Effector CD4-positive, alpha-beta T cell (primary cell): Measurements from ENCODE around the gene VAMP8.
"Not testable (repeated sequence)": the region's sequence is repeated elsewhere in the genome, so short reads cannot be mapped to it uniquely, and the experiment has no call there.

Experiments
- DNase-seq: peaks from one replicate; pipeline ENCODE4 v3.0.0-alpha.2; 2020

VAMP8 gene

DNA sequence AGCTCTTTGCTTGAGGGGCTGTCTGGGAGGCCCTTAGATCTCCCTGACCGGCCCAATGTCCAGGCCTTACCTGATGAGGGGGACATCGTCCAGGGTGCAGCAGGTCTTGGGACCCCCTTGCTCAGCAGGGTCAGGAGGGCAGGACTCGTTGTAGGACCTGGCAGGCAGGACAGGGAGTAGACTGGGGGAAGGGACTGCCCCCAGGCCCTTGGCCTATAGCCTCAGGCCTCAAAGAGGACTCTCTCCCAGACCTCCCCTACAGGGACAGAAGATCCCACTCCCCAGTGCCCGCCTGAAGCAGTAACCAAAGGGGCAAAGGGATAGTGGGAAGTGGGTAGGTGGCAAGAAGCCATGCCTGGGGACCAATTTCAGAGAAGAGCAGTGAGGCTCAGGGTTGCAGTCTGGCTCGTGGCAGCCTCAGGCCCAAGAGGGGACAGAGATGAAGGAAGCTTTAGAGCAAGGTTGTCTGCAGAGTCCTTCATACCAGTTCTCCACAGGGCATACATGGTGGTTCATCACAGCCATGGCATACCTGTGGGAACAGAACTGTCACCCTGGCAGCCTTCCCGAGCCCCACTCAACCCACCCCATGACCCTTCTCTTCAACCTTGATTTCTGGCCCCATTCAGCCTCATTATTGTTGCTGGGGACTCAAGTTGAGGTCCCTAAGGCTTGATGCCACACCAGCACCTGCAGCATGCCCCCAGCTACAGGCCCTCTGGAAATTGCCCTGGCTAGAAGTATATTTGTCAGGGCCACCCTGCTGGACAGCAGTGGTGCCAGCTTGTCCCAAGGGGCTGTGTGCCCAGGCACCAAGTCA, 23.8 kb downstream of the VAMP8 start:
- no peak for DNase-seq

DNA sequence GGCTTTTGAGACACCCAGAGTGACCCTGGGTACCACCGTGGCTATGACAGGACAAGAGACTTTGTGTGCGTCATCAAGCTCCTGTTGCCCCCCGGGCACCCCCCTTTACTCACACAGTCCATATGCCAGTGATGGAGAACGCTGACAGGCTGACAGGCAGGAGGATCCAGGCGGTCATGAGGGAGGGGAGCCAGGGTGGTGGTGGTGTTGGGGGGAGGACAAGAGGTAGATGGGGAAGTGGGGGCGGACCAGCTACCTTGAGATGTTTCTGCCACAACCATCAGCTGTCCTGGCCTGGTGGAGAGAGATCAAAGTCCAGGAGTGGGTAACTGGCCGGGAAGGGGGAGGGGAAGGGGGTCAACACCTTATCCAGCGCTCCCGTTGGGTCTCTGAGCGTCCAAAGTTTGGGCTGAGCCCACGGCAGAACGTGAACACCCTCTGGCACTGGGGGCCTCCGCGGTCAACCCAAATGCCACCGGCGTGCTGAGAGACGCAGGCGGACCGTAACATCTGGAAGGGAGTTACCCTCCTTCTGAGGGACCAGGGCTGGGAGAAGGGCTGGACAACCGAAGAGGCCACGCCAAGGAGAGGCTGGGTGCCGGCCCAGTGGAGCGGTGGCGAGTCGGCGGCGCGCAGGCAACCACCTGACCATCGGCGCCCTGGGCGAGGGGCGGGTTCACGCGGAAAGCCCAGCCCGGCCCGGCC, 24.5 kb downstream of the VAMP8 start:
- no peak for DNase-seq

DNA sequence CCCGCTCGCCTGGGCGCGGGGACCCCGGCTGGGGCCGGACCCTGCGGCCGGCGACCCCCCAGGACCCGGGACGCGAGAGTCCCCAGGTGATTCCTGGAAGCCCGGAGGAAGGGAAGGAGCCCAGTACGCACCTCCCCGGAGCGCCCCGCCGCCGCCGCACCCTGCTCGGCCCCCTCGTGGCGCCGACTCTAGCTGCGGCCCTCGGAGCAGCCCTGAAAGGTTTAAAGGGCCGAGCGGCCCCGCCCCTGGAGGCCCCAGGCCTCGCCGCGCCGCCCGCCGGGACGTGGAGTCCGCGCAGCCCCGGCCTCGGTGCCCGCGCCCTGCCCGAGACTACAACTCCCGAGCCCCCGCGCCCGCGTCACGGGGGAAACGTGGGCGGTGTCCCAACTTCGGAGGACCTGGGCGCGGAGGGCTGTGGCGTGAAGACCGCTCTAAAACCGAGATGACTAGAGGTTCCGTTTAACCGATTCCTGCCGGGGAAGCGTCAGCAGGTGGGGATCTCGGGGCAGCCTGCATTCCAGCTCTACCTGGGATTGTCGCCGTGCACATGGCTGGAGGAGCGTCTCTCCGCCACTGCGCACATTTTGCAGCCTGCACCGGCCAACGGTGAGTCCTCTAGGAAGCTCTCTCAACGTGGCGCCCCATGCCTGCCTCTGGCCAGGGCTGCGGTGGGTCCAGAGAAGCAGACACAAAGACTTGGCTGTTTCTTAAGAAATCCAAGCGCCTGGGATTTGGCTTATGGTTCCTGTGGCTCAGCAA, 25.3 kb downstream of the VAMP8 start, which contains the start of gene TMEM150A:
TMEM150A (minus strand) TSS at position 223 of the 759 bp plus-strand sequence. CDS start 750 bp downstream, outside the sequence.
- peak; percentile 79 for DNase-seq

DNA sequence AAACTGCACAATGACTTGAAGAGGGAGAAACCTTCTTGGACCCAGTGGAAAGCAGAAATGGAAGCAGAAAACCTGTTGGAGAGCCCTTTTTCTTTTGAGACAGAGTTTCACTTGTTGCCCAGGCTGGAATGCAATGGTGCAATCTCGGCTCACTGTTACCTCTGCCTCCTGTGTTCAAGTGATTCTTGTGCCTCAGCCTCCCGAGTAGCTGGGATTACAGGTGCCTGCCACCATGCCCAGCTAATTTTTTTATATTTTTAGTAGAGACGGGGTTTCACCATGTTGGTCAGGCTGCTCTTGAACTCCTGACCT, 26.7 kb downstream of the VAMP8 start:
- not testable (repeated sequence) for DNase-seq

DNA sequence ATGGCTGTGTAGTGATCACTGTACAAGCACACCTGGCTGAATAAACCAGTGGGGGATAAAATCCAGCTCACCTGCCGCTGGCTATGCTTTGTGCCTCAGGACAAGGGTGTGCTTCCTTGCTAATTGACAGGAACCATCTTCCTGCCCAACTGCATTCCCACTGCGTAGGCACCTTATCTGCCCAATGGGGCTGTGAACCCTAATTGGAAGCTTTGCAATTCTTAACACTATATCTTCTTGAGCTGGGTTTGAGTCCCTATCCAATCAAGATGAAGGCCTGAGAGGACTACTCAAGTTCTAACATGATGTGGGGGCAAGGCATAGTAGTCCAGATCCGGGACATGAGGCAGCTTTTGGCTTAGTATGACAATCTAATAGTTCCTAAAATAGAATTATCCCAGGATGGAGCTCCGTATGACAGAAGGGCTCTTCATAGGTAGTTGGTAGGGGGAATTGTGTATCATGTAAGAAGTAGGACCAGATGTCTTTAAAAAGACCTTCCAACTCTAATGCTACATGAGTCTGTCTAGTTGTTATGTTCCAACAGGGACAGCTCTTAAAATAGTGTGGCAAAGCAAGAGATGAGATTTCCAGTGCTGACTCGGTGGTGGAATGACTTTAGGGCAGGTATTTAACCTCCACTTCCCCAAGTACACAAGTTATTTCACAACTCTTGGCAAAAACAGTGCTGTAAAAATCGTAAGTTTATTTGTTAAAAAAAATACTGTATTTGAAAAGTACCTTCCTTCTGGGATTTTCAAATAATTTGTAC, 27.4 kb downstream of the VAMP8 start:
- no peak for DNase-seq

DNA sequence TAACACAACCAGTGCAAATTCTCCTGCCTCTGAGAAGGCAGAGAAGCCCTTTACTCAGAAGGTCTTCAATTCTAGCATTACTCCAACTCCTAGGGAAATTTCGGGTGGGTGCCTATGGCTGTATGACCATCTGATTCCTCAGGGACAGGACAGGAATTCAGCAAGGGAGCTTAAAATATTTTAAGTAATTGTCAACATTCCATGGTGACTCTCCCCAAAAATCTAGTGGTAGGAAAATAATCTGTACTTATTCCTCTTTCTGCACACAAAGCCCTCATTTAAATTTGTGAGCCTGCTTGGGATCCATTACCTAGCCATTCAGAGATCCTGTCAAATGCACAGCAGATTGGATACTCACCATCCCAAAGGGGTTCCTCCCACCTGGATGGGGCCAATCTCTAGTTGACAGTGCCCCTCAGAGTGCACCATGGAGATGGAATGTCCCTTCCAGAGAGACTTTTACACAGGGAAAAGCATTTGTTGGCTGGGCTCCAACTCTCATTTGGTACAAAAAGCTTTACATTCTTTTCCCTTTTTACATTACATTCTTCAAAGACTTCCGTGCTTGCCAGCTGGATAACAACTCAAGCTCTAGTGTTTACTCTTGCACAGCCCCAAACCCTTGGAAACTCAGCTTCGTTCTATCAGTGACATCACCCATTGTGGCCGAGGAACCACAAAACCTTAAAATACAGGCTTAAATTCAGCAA, 28.2 kb downstream of the VAMP8 start:
- DNase-seq = no peak

DNA sequence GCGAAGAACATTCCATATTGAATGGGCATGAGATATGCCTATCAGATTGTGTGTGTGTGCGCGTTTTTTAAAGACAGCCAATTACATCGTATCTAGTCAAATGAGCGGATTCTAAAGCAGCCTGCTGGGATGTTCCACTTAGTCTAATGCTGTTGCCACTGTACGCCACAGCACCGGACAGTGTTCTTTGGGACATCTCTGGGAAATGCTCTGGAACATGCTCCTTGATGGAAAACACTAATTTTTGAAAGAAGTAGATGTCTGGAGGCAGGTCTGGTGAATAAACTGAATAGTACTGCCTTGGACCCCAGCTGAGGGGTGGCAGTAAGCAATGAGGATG, 28.7 kb downstream of the VAMP8 start:
- DNase-seq = no peak

DNA sequence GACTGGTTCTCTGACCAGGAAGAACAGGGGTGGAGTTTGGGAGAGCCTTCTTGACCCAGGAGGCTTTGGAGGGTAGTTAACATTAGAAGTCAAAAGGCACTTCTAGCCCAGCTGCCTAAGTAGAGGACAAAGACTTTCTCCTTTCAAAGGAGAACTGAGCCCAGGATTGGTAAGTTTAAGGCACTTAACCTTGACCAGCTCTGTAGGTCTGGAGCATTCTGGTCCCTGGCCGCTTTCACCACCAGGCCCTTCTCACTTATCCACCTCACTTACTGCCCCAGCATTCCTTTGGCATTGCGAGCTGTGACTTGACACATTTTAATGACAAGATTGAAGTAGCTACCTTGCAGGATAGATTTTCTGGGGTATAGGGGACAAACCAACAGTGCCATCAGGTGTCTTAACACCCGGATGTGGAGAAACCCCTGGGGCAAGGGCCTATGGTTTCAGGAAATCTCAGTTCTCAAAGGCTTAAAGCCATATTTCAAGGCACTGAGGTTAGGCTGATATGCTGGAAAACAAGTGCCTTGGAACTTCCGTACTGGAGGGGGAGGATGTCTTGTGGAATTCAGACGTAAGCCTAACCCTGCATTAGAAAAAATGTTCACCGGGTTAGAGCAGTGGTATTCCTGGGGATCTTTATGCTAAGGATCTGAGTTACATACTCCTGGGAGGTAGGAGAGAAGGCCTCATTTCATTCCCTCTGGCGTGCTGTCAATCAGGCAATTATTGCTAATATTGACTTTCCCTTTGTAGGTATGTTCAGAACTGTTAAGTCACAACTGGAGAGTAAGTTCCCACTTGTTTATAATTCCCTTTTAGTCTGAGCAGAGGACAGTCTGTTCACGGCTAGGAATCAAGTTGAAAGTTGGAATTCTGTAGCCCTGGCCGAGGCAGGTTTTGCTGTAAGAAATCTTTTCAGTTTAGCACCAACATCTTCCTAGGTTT, 30.2 kb downstream of the VAMP8 start:
- no peak for DNase-seq

DNA sequence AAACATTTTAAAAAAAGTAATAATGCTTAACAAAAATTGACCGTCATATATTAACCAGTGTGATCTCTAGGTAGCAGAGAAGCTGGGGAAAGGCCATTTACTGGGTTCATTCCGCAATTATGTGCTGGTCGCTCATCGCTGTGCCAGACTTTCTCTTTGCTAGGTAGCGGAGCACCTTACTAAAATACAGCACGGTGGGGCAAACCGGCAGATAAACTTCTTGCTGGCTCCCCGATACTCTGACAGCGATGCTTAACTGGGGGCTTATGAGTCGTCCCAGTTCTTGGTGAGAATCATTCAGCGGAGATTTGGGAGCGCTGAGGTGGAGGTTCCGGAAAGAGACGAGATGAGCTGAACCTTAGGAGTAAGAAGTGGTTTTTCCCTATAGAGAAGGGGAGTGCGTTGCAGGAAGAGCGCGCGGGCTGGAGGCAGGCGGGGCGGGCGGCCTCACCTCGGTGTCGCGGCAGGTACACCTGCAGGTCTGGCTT, 33.9 kb downstream of the VAMP8 start:
- no peak for DNase-seq

DNA sequence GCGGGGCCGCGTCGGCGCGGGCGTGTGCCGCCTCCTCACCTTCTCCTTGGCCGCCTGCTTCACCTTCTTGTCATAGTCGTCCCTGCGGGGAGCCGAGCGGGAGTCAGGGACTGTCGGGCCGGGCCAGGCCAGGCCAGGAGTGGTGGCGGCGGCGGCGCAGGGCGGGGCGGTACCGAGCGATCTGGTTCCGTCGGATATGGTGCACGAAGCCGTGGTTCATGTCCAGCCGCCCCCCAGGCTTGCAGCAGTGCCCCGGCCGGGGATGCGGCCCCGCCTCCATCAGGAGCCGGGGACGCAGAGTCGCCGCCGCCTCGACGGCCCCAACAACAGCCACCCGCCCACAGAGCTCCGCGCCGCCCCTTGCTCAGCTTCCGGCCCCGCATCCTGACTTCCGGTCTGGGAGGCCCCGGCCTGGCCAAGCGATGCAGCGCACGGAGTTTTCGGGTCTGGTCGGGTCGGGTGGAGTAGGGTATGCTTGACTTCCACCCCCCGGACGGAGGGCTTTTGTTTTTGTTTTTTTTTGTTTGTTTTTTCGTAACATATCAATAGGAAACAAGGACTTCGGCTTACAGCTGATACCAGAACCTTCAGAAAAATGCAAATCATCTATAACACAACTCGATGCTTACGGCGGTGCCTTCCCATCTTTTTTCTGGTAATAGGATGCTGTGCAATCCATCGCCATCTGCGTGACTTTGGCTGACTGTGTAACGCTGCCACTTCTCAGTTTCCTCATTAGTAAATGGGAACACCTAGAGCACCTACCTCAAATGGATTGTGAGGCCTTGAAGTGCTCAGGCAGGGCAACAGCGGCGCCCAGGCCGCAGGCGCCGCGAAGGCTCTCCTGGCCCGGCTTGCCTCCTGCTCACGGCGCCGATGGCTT, 34.6 kb downstream of the VAMP8 start, which contains the start of gene C2orf68:
C2orf68 (minus strand) TSS at position 362 of the 883 bp plus-strand sequence; CDS start at position 280, 82 bp downstream.
- DNase-seq = peak; percentile 77

DNA sequence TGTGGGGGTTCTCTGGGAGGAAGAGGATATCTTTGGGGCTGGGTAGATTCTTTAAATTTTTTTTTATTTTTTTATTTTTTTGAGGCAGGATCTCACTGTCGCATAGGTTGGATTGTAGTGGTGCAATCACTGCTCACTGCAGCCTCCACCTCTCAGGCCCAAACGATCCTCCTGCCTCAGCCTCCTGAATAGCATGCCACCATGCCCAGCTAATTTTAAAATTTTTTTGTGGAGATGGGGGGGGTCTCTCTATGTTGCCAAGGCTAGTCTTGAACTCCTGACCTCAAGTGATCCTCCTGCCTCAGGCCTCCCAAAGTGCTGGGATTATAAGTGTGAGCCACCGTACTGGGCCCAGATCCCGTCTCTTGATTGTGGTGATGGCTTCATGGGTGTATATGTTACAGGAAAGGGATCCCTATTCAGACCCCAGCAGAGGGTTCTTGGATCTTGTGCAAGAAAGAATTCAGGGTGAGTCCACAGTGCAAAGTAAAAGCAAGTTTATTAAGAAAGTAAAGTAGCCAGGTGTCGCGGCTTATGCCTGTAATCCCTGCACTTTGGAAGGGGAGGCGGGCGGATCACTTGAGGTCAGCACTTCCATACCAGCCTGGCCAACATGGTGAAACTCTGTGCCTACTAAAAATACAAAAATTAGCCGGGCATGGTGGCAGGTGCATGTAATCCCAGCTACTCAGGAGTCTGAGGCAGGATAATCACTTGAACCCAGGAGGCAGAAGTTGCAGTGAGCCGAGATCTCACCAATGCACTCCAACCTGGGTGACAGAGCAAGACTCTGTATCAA, 36.5 kb downstream of the VAMP8 start:
- DNase-seq = no peak

DNA sequence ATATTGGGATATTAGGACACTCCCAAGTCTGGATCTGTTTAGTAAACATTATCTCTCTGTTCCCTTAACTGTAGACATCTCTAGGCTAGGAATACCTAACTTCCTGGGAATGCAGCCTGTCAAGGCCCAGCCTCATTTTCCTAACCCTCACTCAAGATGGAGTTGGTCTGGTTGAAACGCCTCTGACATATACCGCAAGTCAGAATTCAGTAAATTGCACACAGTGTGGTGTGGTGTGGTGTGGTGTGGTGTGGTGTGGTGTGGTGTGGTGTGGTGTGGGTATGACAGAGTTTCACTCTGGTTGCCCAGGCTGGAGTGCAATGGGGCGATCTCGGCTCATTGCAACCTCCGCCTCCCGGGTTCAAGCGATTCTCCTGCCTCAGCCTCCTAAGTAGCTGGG, 37.4 kb downstream of the VAMP8 start:
- DNase-seq = not testable (repeated sequence)

DNA sequence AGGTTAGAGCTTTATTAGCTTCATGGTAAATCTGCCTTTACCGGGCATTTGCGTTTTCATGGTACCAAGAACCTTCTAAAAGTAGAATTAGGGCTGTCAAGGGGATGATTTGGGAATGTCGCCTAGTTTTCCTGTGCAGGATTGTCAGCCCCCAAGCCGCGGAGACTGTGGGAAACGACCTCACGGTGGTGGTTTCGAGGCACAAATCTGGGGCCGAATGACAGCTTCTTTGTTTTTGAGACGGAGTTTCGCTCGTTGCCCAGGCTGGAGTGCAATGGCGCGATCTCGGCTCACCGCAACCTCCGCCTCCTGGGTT, 38.0 kb downstream of the VAMP8 start:
- no peak for DNase-seq

DNA sequence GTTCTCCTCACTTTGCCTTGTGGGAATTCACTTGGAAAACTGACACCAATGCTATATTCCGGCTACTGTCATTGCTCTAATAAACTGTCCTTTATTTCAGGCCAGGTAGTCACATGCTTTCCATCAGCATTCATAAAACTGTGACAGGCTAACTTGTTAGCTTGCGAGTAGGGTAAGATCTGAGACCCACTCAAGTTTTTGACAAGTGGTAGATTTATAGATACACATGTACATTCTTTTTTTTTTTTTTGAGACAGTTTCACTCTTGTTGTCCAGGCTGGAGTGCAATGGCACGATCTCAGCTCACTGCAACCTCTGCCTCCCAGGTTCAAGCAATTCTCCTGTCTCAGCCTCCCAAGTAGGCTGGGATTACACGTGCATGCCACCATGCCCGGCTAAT, 40.3 kb downstream of the VAMP8 start:
- not testable (repeated sequence) for DNase-seq

DNA sequence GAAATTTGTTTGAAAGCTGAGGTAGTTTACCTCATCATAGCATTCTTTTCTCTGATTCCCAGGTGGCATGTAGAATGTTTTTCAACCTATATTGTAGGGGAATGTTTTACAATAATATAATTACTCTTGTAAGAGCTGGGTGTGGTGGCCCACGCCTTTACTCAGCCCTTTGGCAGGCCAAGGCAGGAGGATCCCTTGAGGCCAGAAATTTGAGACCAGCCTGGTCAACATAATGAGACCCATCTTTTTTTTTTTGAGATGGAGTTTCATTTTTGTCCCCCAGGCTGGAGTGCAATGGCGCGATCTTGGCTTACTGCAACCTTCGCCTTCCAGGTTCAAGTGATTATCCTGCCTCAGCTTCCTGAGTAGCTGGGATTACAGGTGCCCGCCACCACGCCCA, 42.2 kb downstream of the VAMP8 start:
- DNase-seq = no peak

DNA sequence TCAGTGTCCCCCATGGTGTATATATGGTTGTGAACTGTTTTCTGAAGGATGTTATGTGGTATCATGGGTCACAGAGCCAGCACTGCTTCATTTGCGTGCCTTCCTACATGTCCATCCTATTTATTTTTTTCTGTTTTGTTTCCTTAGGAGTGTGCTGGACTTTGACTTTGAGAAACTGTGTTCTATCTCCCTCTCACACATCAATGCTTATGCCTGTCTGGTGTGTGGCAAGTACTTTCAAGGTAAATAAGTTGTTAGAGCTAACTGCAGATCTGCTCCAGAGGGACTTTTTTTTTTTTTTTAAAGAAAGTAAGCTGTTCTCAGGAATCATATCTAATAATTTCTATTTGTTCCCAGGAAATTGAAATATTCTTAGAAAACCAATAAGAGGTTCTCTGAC, 44.0 kb downstream of the VAMP8 start:
- DNase-seq = no peak

DNA sequence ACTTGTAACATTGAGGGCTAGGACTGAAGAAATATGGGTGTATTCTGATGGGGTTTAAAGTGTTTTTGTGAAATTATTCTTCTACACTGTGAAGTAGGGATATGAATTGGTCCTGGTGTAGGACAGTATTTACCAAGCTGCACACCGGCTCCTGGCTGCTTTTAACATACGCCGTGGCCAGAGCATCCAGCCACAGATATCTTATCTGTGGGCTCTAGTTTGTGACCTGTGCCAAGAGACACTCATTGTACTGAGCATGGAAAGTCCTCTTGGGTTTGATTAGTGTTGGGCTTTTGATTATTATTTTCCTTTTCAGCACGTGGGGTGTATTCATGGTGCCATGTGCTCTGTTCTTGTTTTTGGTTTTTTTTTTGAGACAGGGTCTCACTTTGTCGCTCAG, 46.6 kb downstream of the VAMP8 start:
- no peak for DNase-seq

DNA sequence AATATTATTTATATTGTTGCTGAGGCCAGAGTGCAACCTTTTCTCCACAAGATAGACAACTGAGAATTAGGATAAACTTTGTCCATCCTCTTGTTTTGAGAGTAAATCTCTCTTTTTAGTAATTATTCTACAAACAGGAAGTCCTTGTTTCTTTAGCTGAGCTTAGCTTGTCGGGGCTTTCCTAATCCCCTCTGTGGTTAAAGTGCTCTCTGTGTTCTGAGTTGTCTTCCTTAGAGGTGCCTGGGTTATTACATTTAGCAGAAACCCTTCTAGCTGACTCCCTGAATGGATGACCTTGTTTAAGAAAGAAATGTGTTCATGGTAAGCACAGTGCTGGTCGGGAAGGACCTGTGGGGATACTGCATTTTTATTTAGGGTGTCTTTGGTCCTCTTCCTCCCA, 51.3 kb downstream of the VAMP8 start:
- no peak for DNase-seq

DNA sequence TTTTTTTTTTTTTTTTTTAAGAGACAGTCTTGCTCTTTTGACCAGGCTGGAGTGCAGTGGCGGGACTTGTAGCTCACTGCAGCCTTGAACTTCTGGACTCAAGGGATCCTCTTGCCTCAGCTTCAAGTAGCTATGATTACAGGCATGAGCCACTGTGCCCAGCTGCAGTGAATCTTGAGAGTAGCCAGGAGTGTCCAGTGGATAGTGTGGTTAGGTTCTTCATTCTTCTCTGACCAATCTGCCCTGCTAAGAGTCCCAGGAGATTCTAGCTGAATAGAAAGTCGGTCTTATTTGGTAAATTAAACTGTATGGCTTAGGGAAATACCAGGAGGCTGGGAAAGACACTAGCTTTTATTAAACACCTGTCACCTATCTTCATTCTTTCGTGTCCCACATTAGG, 53.9 kb downstream of the VAMP8 start:
- no peak for DNase-seq
